Epithelial cell of alveolus of lung (primary cell): ENCODE data around the gene MORF4L2. TPM values are rescaled to one million over a fixed set of nuclear protein-coding genes. Genes with fewer than 3 reads are reported as not detected.

Source experiments
- total RNA-seq: library from RNA; depleted of rRNA; stranded (reverse); fragments of >200 nt; gene quantifications from 2 replicates; pipeline ENCODE4 v1.2.1, GENCODE V29; 2015

Gene MORF4L2, protein sequence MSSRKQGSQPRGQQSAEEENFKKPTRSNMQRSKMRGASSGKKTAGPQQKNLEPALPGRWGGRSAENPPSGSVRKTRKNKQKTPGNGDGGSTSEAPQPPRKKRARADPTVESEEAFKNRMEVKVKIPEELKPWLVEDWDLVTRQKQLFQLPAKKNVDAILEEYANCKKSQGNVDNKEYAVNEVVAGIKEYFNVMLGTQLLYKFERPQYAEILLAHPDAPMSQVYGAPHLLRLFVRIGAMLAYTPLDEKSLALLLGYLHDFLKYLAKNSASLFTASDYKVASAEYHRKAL
- total RNA-seq: 339 and 350 TPM in 2 replicates

DNA sequence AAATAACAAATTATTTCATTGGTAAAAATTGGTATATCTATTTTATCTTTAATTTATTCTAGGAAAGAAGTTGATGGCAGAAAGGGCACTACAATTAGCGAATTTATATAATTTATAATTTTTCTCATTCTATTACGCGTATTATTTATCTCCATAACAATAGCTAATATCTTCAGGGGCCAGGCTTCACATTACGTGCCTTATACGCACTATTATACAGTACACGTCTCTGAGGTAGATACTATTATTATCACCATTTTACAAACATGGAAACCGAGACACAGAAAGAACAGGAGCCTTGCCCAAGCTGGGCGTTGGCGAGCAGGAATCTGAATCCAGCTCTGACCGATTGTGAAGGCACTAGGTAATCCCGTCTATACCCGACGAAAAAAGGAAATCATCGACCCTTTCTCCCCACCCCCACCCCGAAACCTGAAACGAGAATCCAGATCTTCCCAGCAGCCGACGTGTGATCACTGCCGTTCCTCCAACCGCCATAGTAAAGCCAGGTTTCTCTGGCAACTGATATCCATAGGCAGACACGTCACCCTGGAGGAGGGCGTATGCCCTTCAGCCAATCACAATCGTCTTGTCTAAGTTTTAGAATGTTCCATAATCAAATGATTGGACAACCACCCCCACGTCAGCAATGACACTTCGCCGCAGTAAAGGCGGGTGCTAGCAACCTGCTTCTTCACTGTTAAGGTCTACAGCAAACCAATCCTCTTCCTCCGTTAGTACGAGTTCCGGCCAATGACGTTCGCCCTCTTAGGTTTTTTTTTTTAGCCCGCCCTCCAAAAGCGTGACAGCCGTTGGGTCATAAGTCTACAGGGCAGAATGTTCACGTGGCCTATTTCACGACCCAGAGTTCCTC lies at the start of gene MORF4L2:
Gene MORF4L2, minus strand, starts transcription at position 501 of the 874 bp plus-strand sequence. CDS start 9,672 bp downstream, outside the sequence.

DNA sequence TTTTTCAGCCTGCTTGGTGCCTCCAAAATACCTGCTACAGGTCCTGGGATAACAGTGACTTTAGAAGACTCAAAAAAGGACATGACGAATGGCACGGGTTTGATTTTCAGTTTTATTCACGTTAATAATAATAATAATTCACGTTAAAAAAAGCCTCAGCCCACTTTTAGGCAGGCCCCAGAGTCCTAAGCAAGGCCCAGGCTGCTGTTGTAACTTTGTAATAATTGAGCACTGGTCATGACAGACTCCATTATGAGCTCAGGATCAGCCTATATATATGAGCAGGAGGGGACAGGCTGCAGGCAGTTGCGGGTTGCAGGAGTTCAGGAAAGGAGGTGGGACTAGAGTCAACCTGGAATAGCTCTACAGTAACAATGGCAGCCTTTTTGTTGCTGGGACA lies 24.1 kb upstream of the MORF4L2 start, which contains the start of gene TMEM31:
Gene TMEM31, plus strand, starts transcription at position 301 of the 400 bp plus-strand sequence. CDS start 1,350 bp downstream, outside the sequence.

DNA sequence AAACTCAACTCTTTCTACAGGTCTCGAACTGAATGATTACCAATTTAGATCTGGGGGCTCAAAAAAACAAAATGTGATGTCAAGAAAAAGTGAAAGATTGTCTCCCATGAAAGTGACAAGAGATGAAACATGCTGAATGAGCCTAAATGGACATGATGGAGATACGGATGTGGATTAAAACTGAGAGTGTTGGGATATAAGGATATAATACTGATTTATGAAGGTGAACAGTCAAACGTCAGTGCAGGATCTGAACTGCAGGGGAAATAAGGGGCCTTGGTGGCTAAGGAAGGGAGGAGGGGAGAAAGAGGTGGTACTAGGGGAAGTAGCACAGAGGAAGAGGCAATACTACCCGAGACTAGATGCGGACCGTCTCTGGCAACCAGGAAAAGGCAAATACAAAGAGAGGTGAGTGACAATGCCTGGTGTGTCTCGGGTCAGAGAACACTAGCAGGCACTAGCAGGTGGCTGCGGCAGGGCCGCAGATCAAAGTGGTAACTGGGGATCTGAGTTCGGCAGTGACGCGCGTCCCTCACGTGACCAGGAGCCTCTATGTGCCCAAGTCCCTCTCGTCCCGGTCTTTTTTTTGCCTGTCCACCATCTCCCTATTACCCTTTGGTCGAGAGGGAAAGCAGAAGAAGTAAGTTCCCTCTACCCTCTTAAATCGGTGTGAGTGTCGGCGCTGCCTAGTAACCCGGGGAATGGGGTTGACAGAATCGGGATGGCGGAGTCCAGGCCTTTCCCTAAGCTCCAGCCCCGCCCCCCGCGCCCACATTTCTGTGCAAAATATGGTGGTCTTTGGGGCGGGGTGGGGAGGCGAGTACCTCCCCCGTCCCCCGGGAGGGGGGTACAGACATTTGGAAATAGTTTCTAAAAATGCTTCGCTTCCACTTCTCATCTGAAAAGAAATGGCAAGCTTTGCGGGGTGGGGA lies 57.8 kb downstream of the MORF4L2 start, which contains the start of gene TCEAL1:
Gene TCEAL1, plus strand, starts transcription at position 590 of the 932 bp plus-strand sequence. CDS start 942 bp downstream, outside the sequence.

Other genes with a start within 250 kb of the MORF4L2 start
- gene RAB40A, start 167.2 kb downstream of the MORF4L2 start, total RNA-seq: not detected in 2 replicates
- gene TCEAL4, start 101.2 kb downstream of the MORF4L2 start, total RNA-seq: 24.8 and 39.4 TPM in 2 replicates
- 8.7 and 10.8 TPM in 2 replicates for gene TCEAL3, start 78.7 kb downstream of the MORF4L2 start, total RNA-seq
- 10.3 and 22.7 TPM in 2 replicates for gene TCEAL1, start 57.7 kb downstream of the MORF4L2 start, total RNA-seq
- gene TMEM31, start 24.2 kb upstream of the MORF4L2 start, total RNA-seq: not detected in 2 replicates
- 2.7 TPM in 1 of 2 replicates, not detected in the other for gene PLP1, start 90.1 kb upstream of the MORF4L2 start, total RNA-seq
- 0.13 TPM in 1 of 2 replicates, not detected in the other for gene RAB9B, start 145.6 kb upstream of the MORF4L2 start, total RNA-seq